GM12864 (cell line): Measurements from ENCODE around the gene HINT1.

Source experiments
- DNase-seq: peaks from one replicate; pipeline ENCODE4 v3.0.0-alpha.2; 2011; ENCODE audit warnings: low read depth
- H3K4me3 ChIP-seq: 2 replicates; pipeline ENCODE4 v1.5.1; 2011; ENCODE audit warnings: mild to moderate bottlenecking, low read depth, low read length, control low read depth
- TF ChIP-seq, protein P1 (sequence below): IDR thresholded peaks from 2 replicates; pipeline ENCODE4 v1.5.1; 2011; ENCODE audit warnings: low read depth, mild to moderate bottlenecking, moderate library complexity, low read length, control low read depth, inconsistent platforms; ENCODE audit errors: missing control alignments

Gene HINT1

DNA sequence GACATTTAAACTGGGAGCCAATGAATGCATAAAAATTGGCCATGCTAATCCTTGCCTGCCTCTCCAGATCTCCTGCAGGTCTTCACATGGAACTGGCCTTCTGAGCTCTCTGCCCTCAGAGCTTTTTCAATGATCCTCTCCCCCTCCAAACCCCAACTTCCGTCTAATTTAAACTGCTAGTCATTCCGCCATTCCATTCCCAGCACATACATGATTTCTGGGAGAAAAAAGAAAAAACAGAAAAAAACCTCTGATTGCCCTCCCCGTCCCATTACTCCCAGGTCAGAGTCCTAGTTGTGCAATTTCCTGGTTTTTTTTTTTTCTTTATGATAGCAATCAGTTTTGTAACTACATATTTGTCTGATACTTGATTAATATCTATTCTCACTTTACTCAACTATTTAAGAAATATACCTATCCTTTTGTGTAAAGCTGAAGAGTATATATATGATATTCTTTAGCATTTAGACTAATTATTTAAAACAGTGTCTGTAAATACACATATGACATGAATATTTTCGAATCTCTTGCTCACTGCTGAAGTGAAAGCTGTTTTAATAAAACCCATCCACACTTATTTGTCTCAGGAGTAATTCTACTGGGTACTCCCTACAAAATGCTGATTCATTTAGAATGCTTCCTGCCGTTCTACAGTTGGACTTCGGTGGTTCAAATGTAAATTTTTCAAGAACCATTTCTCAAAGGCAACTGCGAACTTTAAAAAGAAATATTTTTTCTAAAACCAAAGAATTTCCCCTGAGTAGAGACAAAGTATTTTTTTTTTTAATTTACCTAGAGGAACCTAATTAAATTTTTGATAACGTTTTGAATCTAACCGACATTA, 1.6 kb downstream of the HINT1 start:
- H3K4me3 ChIP-seq, result peak overlapping the region; percentile 68
- TF ChIP-seq, protein P1, sequence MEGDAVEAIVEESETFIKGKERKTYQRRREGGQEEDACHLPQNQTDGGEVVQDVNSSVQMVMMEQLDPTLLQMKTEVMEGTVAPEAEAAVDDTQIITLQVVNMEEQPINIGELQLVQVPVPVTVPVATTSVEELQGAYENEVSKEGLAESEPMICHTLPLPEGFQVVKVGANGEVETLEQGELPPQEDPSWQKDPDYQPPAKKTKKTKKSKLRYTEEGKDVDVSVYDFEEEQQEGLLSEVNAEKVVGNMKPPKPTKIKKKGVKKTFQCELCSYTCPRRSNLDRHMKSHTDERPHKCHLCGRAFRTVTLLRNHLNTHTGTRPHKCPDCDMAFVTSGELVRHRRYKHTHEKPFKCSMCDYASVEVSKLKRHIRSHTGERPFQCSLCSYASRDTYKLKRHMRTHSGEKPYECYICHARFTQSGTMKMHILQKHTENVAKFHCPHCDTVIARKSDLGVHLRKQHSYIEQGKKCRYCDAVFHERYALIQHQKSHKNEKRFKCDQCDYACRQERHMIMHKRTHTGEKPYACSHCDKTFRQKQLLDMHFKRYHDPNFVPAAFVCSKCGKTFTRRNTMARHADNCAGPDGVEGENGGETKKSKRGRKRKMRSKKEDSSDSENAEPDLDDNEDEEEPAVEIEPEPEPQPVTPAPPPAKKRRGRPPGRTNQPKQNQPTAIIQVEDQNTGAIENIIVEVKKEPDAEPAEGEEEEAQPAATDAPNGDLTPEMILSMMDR, result no peak
- no peak for DNase-seq

DNA sequence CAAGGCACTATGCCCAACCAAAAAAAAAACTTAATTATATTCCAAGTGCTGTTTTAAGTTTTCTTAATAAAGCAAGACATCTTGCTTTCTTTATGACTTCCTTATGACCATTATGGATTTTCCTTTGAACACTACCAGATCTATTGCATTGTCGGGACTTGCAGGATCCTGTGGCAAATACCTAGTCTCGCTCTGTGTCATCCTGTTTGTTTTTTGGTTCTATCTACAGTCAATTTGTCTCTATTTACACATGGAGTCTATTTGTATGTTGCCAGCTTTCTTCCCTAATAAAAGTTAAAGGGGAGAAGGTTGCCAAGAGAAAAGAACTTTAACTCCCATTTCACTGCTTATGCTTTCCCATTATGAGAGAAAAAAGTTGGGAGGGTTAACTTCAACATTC, 4.9 kb downstream of the HINT1 start:
- TF ChIP-seq, protein P1, result no peak
- no peak for DNase-seq
- no peak overlapping the region for H3K4me3 ChIP-seq

DNA sequence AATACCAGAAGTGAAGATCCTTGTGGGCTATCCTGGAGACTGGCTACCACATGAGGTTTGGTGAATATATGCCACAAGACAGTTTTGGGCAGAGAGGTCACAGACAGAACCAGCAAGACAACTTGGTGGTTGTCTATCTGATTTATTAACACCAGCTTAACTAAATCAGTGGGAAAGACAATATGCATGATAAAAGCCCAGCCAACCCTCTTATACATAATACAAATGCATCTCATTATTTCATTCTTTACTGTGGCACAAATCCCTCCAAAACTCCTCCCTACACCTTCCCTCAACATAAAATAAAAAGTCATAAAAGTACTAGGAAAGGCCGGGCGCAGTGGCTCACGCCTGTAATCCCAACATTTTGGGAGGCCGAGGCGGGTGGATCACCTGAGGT, 8.1 kb downstream of the HINT1 start:
- TF ChIP-seq, protein P1, result no peak
- H3K4me3 ChIP-seq, result no peak overlapping the region
- DNase-seq, result no peak

DNA sequence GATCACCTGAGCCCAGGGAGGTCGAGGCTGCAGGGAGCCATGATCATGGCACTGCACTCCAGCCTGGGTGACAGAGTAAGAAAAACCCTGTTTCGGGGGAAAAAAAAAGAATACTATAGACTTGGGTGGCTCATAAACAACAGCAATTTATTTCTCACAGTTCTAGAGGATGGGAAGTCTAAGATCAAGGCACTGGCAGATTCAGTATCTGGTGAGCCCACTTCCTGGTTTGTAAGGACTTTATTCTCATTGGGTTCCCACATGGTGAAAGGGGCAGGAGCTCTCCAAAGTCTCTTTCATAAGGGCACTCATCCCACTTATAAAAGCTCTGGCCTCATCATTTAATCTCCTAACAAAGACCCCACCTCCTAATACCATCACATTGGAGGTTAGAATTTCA, 8.7 kb downstream of the HINT1 start:
- DNase-seq, result no peak
- TF ChIP-seq, protein P1, result no peak

DNA sequence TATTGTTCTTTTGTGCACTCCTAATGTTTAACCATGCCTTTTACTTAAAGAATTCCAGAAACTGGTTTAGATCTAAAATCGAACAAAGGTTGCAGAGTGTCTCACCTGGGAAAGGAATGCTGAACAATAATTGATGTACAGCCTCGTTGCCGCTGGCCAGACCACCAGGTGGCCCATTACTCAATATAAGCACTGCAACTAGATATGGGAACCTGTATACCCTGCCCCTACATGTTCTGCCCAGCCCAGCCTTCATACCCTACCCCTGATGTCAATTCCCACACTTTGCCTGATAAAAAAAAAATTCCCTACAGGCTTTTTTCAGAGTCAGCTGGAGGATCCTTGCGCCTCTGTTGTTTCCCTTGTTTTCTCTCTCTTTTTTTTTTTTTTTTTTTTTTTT, 13.8 kb downstream of the HINT1 start:
- H3K4me3 ChIP-seq, result no peak overlapping the region
- no peak for DNase-seq
- TF ChIP-seq, protein P1, result no peak

More for the DNA sequence above, 8.7 kb downstream of the HINT1 start:
- H3K4me3 ChIP-seq, result no peak overlapping the region

DNA sequence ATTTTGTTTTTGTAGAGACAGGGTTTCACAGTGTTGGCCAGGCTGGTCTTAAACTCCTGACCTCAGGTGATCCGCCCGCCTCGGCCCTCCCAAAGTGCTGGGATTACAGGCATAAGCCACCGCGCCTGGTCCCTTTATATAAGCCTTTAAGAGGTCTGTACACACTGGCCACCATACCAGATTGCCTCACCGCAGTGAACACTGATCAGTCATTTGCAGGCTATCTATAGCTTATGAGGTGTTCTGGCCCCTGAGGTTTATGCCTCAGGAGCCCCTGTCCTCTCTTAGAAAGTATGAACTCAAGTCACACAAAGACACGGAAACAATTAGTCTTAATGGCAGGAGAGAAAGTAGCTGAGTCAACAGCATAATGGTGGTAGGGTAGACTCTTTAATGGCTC, 14.6 kb downstream of the HINT1 start:
- H3K4me3 ChIP-seq, result no peak overlapping the region
- no peak for DNase-seq
- TF ChIP-seq, protein P1, result no peak

DNA sequence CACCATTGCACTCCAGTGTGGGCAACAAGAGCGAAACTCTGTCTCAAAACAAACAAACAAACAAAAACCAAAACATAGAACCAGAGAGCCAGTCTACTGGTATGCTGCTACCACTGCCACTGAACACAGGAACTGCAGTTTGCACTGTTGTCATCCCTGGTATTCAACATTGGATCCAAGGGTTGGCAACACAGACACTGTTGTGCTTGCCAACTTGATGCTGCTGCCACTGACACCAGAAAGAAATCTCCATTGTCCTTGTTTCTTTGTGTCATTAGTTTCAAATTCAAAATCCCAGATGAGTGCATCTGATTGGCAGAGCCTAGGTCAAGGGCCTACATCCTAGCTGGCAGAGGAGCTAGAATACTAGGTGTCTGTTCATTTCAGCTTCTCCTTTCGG, 16.2 kb downstream of the HINT1 start:
- DNase-seq, result no peak
- H3K4me3 ChIP-seq, result no peak overlapping the region
- TF ChIP-seq, protein P1, result no peak
